ENCODE data around the gene GFI1B. TPM values are rescaled to one million over a fixed set of nuclear protein-coding genes. Genes with fewer than 3 reads are reported as not detected.
"Not testable (repeated sequence)": the region's sequence is repeated elsewhere in the genome, so short reads cannot be mapped to it uniquely, and the experiment has no call there.

Gene GFI1B
- total RNA-seq, 4 donors from 2014 or later: not detected

DNA sequence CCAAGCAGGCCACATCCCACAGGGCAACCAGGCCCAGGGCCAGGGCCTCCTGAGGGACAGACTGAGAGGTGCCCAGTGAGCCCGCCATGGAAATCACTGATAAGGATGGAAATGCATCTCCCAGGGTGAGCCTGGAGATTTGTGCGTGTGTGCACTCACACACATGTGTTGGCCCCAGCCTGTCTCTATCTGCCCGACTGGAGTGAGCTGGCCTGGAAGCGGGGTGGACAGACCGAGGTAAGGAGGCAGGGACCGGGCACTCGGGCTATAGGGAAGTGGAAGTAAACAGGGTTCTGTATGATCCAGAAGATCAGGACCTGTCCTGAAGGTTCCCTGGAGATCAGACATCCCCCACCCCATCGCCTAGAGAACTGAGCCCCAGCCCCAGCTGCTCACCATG, 17.4 kb downstream of the GFI1B start:
- Histone ChIP-seq H3K27me3 (peaks cover 19 to 44% (median 30%) of the 10 kb centered on the region in 3 donors), H3K4me3 (no peak overlapping the region), H3K27ac (no peak overlapping the region), H3K9me3 (no peaks in the 10 kb centered on the region), H3K4me1 (no peaks in the 10 kb centered on the region), H3K36me3 (no peaks in the 10 kb centered on the region)
- intact Hi-C loops (cut with DNase I; ENCODE audit: low total_unique reads) (no loop called here), in situ Hi-C loops (cut with MboI; ENCODE audit: low sequenced_read_pairs in 4 of 4) (no loop called here)
- no peak for TF ChIP-seq POLR2A (IDR thresholded peaks at IDR 0.05)
- TF ChIP-seq CTCF (IDR thresholded peaks at IDR 0.05 in 4 of 5, conservative IDR thresholded peaks at IDR 0.05 in 1 of 5): no peak
- ATAC-seq (no peak), DNase-seq (no peak)

GRCh38 chr9:132996526-132996925, 18.0 kb downstream of the GFI1B start:
- no peak for DNase-seq
- peaks cover 16 to 44% (median 27%) of the 10 kb centered on the region in 3 donors for H3K27me3 ChIP-seq
- H3K9me3 ChIP-seq: no peaks in the 10 kb centered on the region
- no peaks in the 10 kb centered on the region for H3K4me1 ChIP-seq
- no peak for ATAC-seq
- intact Hi-C loops (cut with DNase I; ENCODE audit: low total_unique reads): no loop called here
- TF ChIP-seq POLR2A (IDR thresholded peaks at IDR 0.05) (no peak), CTCF (IDR thresholded peaks at IDR 0.05 in 4 of 5, conservative IDR thresholded peaks at IDR 0.05 in 1 of 5) (no peak)
- H3K36me3 ChIP-seq: no peaks in the 10 kb centered on the region
- H3K4me3 ChIP-seq: no peak overlapping the region
- no peak overlapping the region for H3K27ac ChIP-seq
- in situ Hi-C loops (cut with MboI; ENCODE audit: low sequenced_read_pairs in 4 of 4): no loop called here

- Histone ChIP-seq H3K36me3 (no peaks in the 10 kb centered on the region), H3K4me3 (no peak overlapping the region), H3K27me3 (peaks cover 10 to 37% (median 19%) of the 10 kb centered on the region in 3 donors), H3K4me1 (no peaks in the 10 kb centered on the region), H3K27ac (no peak overlapping the region), H3K9me3 (no peaks in the 10 kb centered on the region)
- TF ChIP-seq CTCF (IDR thresholded peaks at IDR 0.05 in 4 of 5, conservative IDR thresholded peaks at IDR 0.05 in 1 of 5) (no peak), POLR2A (IDR thresholded peaks at IDR 0.05) (no peak)
- no peak for ATAC-seq
- no peak for DNase-seq
- intact Hi-C loops (cut with DNase I; ENCODE audit: low total_unique reads): no loop called here
- in situ Hi-C loops (cut with MboI; ENCODE audit: low sequenced_read_pairs in 4 of 4): no loop called here
Measured at GRCh38 chr9:132997591-132997990, 19.1 kb downstream of the GFI1B start.

DNA sequence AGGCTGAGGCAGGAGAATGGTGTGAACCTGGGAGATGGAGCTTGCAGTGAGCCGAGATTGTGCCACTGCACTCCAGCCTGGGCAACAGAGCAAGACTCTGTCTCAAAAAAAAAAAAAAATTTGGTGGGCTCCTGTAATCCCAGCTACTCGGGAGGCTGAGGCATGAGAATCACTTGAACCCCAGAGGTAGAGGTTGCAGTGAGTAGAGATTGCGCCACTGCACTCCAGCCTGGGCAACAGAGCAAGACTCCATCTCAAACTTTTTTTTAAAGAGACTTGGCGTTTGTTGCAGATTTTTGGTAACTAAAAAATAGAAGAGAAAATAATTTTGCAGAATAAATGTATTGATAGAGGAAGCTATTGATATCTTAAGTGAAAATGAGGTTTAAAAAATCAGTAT, 19.7 kb downstream of the GFI1B start:
- H3K9me3 ChIP-seq; intact Hi-C loops (cut with DNase I; ENCODE audit: low total_unique reads); H3K4me3 ChIP-seq; DNase-seq; H3K36me3 ChIP-seq; H3K27ac ChIP-seq; in situ Hi-C loops (cut with MboI; ENCODE audit: low sequenced_read_pairs in 4 of 4); H3K4me1 ChIP-seq; ATAC-seq: not testable (repeated sequence)
- H3K27me3 ChIP-seq: peaks cover 5 to 32% (median 17%) of the 10 kb centered on the region in 3 donors

DNA sequence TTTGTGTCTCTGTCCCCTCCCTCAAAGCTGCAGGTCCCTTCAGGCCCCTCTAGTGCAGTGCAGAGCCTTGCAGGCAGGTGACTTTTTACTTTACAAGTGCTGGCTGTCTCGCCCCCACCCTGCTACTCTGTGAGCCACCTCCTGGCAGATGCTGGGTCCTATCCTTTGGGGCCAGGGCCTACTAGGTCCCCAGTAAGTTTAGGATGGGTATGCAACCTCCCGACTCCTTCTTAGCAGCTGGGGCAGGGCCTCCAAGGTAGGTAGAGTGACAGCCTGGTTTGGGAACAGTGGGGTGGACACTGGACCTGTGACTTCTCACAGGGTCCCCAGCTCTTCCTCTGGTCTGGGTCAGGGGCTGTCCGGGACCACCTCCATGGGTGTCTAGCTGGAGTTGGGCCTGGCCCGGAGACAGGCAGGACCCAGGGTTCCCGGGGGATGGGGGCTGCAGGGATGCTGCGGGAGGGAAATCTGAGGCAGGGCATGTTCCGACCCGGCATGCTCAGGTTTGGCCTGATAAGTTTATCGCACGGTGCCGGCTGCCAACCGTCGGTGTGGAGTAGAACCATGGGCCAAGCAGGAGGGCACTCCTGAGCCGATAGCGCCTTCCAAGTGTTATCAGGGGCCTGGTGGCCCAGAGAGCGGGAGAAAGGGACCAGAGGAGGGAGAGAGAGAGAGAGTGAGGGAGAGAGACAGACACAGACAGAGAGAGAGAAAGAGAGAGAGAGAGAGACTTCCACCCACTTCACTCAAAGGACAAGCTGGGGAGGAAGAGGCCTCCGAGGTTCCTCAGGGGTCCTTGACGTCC, 20.5 kb downstream of the GFI1B start:
- Histone ChIP-seq H3K4me1 (no peaks in the 10 kb centered on the region), H3K36me3 (no peaks in the 10 kb centered on the region), H3K4me3 (no peak overlapping the region), H3K27ac (no peak overlapping the region), H3K9me3 (no peaks in the 10 kb centered on the region), H3K27me3 (peaks cover 12 to 33% (median 21%) of the 10 kb centered on the region in 3 donors)
- no peak for DNase-seq
- in situ Hi-C loops (cut with MboI; ENCODE audit: low sequenced_read_pairs in 4 of 4): no loop called here
- ATAC-seq: no peak
- intact Hi-C loops (cut with DNase I; ENCODE audit: low total_unique reads): no loop called here
- TF ChIP-seq POLR2A (IDR thresholded peaks at IDR 0.05): no peak
- no peak for TF ChIP-seq CTCF (IDR thresholded peaks at IDR 0.05 in 4 of 5, conservative IDR thresholded peaks at IDR 0.05 in 1 of 5)
